ENCODE data around the gene MLKL. TPM values are rescaled to one million over a fixed set of nuclear protein-coding genes. Genes with fewer than 3 reads are reported as not detected.

MLKL gene
- total and polyA plus RNA-seq, 2 of the 13 experiments (the other 11 are each of a cell fraction or from before 2014, with no cell fraction given), result 6.4 to 10.7 TPM

DNA sequence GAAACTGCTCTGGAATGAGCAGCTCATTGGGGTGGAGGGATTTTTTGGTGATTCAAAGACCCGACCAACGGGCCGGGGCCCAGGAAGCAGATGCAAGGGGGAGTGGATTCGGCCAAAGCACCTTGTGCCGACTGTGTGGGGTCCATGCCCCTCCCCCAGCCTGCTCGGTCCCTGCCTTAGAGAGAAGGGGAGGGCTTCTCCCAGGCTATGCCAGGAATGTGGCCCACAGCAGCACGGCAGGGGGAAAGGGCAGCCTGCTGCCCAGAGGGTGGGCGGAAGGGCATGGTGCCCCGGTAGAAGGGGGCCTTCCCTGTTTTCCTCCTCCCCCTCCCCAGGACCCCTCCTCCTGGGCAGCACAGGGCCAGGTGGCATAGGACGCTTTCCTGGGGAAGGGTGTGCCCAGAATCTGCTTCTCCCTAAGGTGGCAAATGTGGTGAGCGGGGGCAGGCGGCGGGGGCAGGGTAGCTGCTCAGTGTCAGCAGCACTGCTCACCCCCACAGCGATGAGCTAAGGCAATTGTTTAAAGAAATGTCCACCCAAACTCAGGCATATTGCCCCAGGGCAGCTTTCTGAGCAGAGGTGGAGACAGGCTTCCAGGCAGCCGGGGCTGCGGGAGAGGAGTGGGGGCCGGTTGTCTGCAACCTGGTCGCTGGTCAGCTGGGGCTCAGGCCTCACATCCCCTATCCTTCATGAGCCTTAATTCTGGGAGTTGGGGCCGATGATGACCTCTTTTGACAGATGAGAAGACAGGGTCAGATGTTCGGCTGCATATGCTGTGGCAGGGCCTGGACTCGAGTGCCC lies 33.9 kb upstream of the MLKL start (continued):
- TF ChIP-seq ZBTB44 (CRISPR knock-in tag; IDR thresholded peaks at IDR 0.05) (no peak), ZMYM4 (CRISPR knock-in tag; IDR thresholded peaks at IDR 0.05) (no peak), ZNF280B (CRISPR knock-in tag; IDR thresholded peaks at IDR 0.05; ENCODE audit: borderline replicate concordance) (peak; percentile 38; the same call in 1 of the 2 replicates), KIAA2018 (CRISPR knock-in tag; IDR thresholded peaks at IDR 0.05; ENCODE audit: borderline replicate concordance) (no peak), MXD1 (CRISPR knock-in tag; IDR thresholded peaks at IDR 0.05) (no peak), TBX2 (CRISPR knock-in tag; IDR thresholded peaks at IDR 0.05; ENCODE audit: borderline replicate concordance) (0 out of 2 replicates have a peak, but pooled peaks have one; percentile 23), ZNF234 (CRISPR knock-in tag; conservative IDR thresholded peaks at IDR 0.05) (no peak), ZMYM3 (CRISPR knock-in tag; IDR thresholded peaks at IDR 0.05) (no peak), PAF1 (CRISPR knock-in tag; IDR thresholded peaks at IDR 0.05) (no peak), SP4 (CRISPR knock-in tag; IDR thresholded peaks at IDR 0.05) (no peak), ZNF563 (CRISPR knock-in tag; IDR thresholded peaks at IDR 0.05) (no peak), HMGA1 (CRISPR knock-in tag; conservative IDR thresholded peaks at IDR 0.05) (no peak)
- TF ChIP-seq, protein P1, sequence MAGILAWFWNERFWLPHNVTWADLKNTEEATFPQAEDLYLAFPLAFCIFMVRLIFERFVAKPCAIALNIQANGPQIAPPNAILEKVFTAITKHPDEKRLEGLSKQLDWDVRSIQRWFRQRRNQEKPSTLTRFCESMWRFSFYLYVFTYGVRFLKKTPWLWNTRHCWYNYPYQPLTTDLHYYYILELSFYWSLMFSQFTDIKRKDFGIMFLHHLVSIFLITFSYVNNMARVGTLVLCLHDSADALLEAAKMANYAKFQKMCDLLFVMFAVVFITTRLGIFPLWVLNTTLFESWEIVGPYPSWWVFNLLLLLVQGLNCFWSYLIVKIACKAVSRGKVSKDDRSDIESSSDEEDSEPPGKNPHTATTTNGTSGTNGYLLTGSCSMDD (CRISPR knock-in tag; IDR thresholded peaks at IDR 0.05), result no peak

All from HepG2 (cell line).